Activated naive CD4-positive, alpha-beta T cell treated with anti-CD3 and anti-CD28 coated beads, Interleukin-2, amount 50 U/mL, for 16 hours (primary cell): ENCODE results near the gene OR6C2.
"Not testable (repeated sequence)": the region's sequence is repeated elsewhere in the genome, so short reads cannot be mapped to it uniquely, and the experiment has no call there.

Source experiments
- DNase-seq: peaks from one replicate; pipeline ENCODE4 v3.0.0-alpha.2; 2020

Gene OR6C2

GRCh38 chr12:55443776-55444175 is at the start of gene OR6C2:
Gene OR6C2 (plus strand): TSS chr12:55444076. CDS start chr12:55452214, 8,138 bp downstream.
- no peak for DNase-seq

GRCh38 chr12:55396326-55396725 is 47.5 kb upstream of the OR6C2 start:
- DNase-seq = no peak

GRCh38 chr12:55400229-55400628 is 43.6 kb upstream of the OR6C2 start, which contains the start of gene OR6C65:
Gene OR6C65 (plus strand): TSS chr12:55400529. CDS start chr12:55400529, 0 bp downstream.
- no peak for DNase-seq

GRCh38 chr12:55407866-55408265 is 36.0 kb upstream of the OR6C2 start:
- no peak for DNase-seq

GRCh38 chr12:55409133-55409532 is 34.7 kb upstream of the OR6C2 start:
- not testable (repeated sequence) for DNase-seq

GRCh38 chr12:55412138-55412537 is 31.7 kb upstream of the OR6C2 start:
- DNase-seq = not testable (repeated sequence)

- not testable (repeated sequence) for DNase-seq
Observed at GRCh38 chr12:55413498-55414388, 30.1 kb upstream of the OR6C2 start.

- not testable (repeated sequence) for DNase-seq
Observed at GRCh38 chr12:55414396-55414823, 29.5 kb upstream of the OR6C2 start.

- DNase-seq = not testable (repeated sequence)
Observed at GRCh38 chr12:55414889-55415288, 29.0 kb upstream of the OR6C2 start.

GRCh38 chr12:55416961-55417360 is 26.9 kb upstream of the OR6C2 start:
- no peak for DNase-seq

GRCh38 chr12:55420307-55420962 is 23.4 kb upstream of the OR6C2 start:
- DNase-seq = no peak

- DNase-seq = no peak
Observed at GRCh38 chr12:55425954-55426353, 17.9 kb upstream of the OR6C2 start, which contains the start of gene OR6C76. Gene OR6C76 (plus strand): TSS chr12:55426254. CDS start chr12:55426254, 0 bp downstream.

GRCh38 chr12:55428331-55429243 is 15.3 kb upstream of the OR6C2 start:
- DNase-seq = no peak

GRCh38 chr12:55441233-55441632 is 2.6 kb upstream of the OR6C2 start:
- DNase-seq = not testable (repeated sequence)

- DNase-seq = no peak
Observed at GRCh38 chr12:55445357-55445756, 1.5 kb downstream of the OR6C2 start.

- DNase-seq = no peak
Observed at GRCh38 chr12:55446326-55446725, 2.5 kb downstream of the OR6C2 start.

- DNase-seq = no peak
Observed at GRCh38 chr12:55448825-55449224, 4.9 kb downstream of the OR6C2 start.

- DNase-seq = not testable (repeated sequence)
Observed at GRCh38 chr12:55464926-55465325, 21.1 kb downstream of the OR6C2 start.

GRCh38 chr12:55467836-55468235 is 24.0 kb downstream of the OR6C2 start:
- no peak for DNase-seq

- DNase-seq = no peak
Observed at GRCh38 chr12:55469291-55469690, 25.4 kb downstream of the OR6C2 start.

- DNase-seq = no peak
Observed at GRCh38 chr12:55470088-55470829, 26.4 kb downstream of the OR6C2 start, which contains the start of gene OR6C70. Gene OR6C70 (minus strand): TSS chr12:55470138. CDS start chr12:55470138, 0 bp downstream.

- DNase-seq = no peak
Observed at GRCh38 chr12:55472264-55472663, 28.4 kb downstream of the OR6C2 start.
